GM12878 (cell line): Measurements from ENCODE around the gene PTEN.

Source experiments
- CTCF ChIP-seq, 3 experiments: IDR thresholded peaks in 2 of 3; conservative IDR thresholded peaks in 1 of 3; 2 replicates each; pipeline ENCODE4 v1.5.1; 2011; ENCODE audit warnings: low read depth in 3 of 3, low read length in 3 of 3, mild to moderate bottlenecking in 3 of 3, control low read depth in 2 of 3, moderate library complexity in 2 of 3, inconsistent platforms in 1 of 3, mixed read lengths in 1 of 3; ENCODE audit not compliant: control insufficient read depth in 2 of 3, insufficient read depth in 1 of 3; ENCODE audit errors: extremely low read depth in 1 of 3
- YBX1 ChIP-seq: fragments of 450-650 bp; IDR thresholded peaks from 2 replicates; pipeline ENCODE4 v1.6.1; 2016; ENCODE audit warnings: antibody characterized with exemption

- TF ChIP-seq CTCF (IDR thresholded peaks at IDR 0.05 in 2 of 3, conservative IDR thresholded peaks at IDR 0.05 in 1 of 3; ENCODE audit: control insufficient read depth in 2 of 3, extremely low read depth in 1 of 3, insufficient read depth in 1 of 3, low read depth in 3 of 3, low read length in 3 of 3) (no peak), YBX1 (no peak)
Measured at GRCh38 chr10:87844837-87845623, 18.4 kb upstream of the PTEN start.
